WTC11 (cell line): ENCODE measurements around the gene TRPC4AP. TPM values are rescaled to one million over a fixed set of nuclear protein-coding genes. Genes with fewer than 3 reads are reported as not detected.

Experiments used
- ATAC-seq: fragments of 200-7000 bp; cut with Tn5 transposase; 2 replicates; pipeline ENCODE4 v1.10.0; 2021; ENCODE audit warnings: mild to moderate bottlenecking, moderate library complexity
- CTCF ChIA-PET: fragments of 300-600 bp; sonication (Branson Sonifier 250); formaldehyde crosslinking; loops from one replicate; lab custom pipeline; 2021; ENCODE audit warnings: antibody characterized with exemption; lab: Charles Lee
- POLR2A ChIA-PET: fragments of 350-600 bp; sonication (Branson Sonifier 250); formaldehyde crosslinking; loops from one replicate; lab custom pipeline; 2021; ENCODE audit warnings: antibody characterized with exemption; lab: Charles Lee
- DNase-seq: peaks from one replicate; pipeline ENCODE4 v3.0.0; 2021; ENCODE audit warnings: low spot score
- H3K27ac Mint-ChIP-seq: 2 replicates; pipeline ENCODE4 v1.8.0; 2021; ENCODE audit warnings: mixed read lengths
- H3K27me3 Mint-ChIP-seq: 2 replicates; pipeline ENCODE4 v1.8.0; 2021; ENCODE audit warnings: low read depth, mild to moderate bottlenecking, moderate library complexity, mixed read lengths
- H3K36me3 Mint-ChIP-seq: 2 replicates; pipeline ENCODE4 v1.8.0; 2021; ENCODE audit warnings: mixed read lengths
- H3K4me1 Mint-ChIP-seq: 2 replicates; pipeline ENCODE4 v1.8.0; 2022; ENCODE audit warnings: mixed read lengths
- H3K4me3 Mint-ChIP-seq: 2 replicates; pipeline ENCODE4 v1.8.0; 2021; ENCODE audit warnings: mild to moderate bottlenecking, moderate library complexity, mixed read lengths
- H3K9me3 Mint-ChIP-seq: 2 replicates; pipeline ENCODE4 v1.8.0; 2021; ENCODE audit warnings: mixed read lengths
- AFF4 ChIP-seq: sonication (generic); formaldehyde crosslinking; IDR thresholded peaks from 2 replicates; pipeline ENCODE4 v1.8.1; 2023; ENCODE audit warnings: mild to moderate bottlenecking, missing genetic modification reagents, borderline replicate concordance
- AR ChIP-seq: fragments of 250-450 bp; sonication (Bioruptor Pico); IDR thresholded peaks from 2 replicates; pipeline ENCODE4 v1.9.0; 2021; ENCODE audit warnings: mild to moderate bottlenecking
- E2F5 ChIP-seq: sonication (generic); formaldehyde crosslinking; IDR thresholded peaks from 2 replicates; pipeline ENCODE4 v1.8.1; 2022; ENCODE audit warnings: mild to moderate bottlenecking, moderate library complexity, missing genetic modification reagents
- EMX1 ChIP-seq: fragments of 250-450 bp; sonication (Bioruptor Pico); IDR thresholded peaks from 2 replicates; pipeline ENCODE4 v1.8.0; 2021; ENCODE audit warnings: mild to moderate bottlenecking
- KAT7 ChIP-seq: sonication (generic); formaldehyde crosslinking; IDR thresholded peaks from 2 replicates; pipeline ENCODE4 v1.8.1; 2023; ENCODE audit warnings: missing genetic modification reagents, mild to moderate bottlenecking, borderline replicate concordance
- SMAD4 ChIP-seq: sonication (generic); formaldehyde crosslinking; IDR thresholded peaks from 2 replicates; pipeline ENCODE4 v1.8.0; 2022; ENCODE audit warnings: mild to moderate bottlenecking, missing genetic modification reagents
- SP1 ChIP-seq: sonication (generic); formaldehyde crosslinking; conservative IDR thresholded peaks from 2 replicates; pipeline ENCODE4 v1.8.1; 2022; ENCODE audit warnings: missing genetic modification reagents
- ZNF121 ChIP-seq: sonication (generic); formaldehyde crosslinking; IDR thresholded peaks from 2 replicates; pipeline ENCODE4 v1.8.0; 2023; ENCODE audit warnings: missing genetic modification reagents
- ZNF396 ChIP-seq: fragments of 250-450 bp; sonication (Bioruptor Pico); IDR thresholded peaks from 2 replicates; pipeline ENCODE4 v1.8.0; 2021; ENCODE audit warnings: mild to moderate bottlenecking, moderate library complexity, borderline replicate concordance
- ZNF423 ChIP-seq: fragments of 250-450 bp; sonication (Bioruptor Pico); IDR thresholded peaks from 2 replicates; pipeline ENCODE4 v2.1.2; 2022; ENCODE audit warnings: mild to moderate bottlenecking, moderate library complexity
- ZNF425 ChIP-seq: fragments of 250-450 bp; sonication (Bioruptor Pico); conservative IDR thresholded peaks from 2 replicates; pipeline ENCODE4 v1.9.0; 2021; ENCODE audit warnings: mild to moderate bottlenecking
- ZNF532 ChIP-seq: fragments of 250-450 bp; sonication (Bioruptor Pico); IDR thresholded peaks from 2 replicates; pipeline ENCODE4 v1.9.0; 2021; ENCODE audit warnings: mild to moderate bottlenecking, borderline replicate concordance
- ZSCAN18 ChIP-seq: fragments of 250-450 bp; sonication (Bioruptor Pico); IDR thresholded peaks from 2 replicates; pipeline ENCODE4 v2.1.2; 2022; ENCODE audit warnings: mild to moderate bottlenecking, moderate library complexity
- total RNA-seq: library from RNA; stranded (reverse); gene quantifications from 3 replicates; pipeline ENCODE4 v1.2.3, GENCODE V29; 2021

The TRPC4AP gene
- total RNA-seq, 1 experiment from 2014 or later: 73.8 TPM

- Mint-ChIP-seq H3K4me3 (no peak overlapping the region), H3K9me3 (no peaks in the 10 kb centered on the region), H3K4me1 (peaks cover 30% of the 10 kb centered on the region), H3K36me3 (no peaks in the 10 kb centered on the region), H3K27me3 (peaks cover 44% of the 10 kb centered on the region), H3K27ac (no peak overlapping the region)
- POLR2A ChIA-PET: no interaction called here
- TF ChIP-seq ZNF423 (CRISPR knock-in tag): no peak
- TF ChIP-seq AR (CRISPR knock-in tag): no peak
- CTCF ChIA-PET: interaction anchor here (4.5 kb wide), 1 partner anchor 11 kb away, joined by 22 read pairs; no protein-coding TSS in a partner anchor
- DNase-seq: no peak
- ATAC-seq: no peak
Observed at GRCh38 chr20:34986311-34987287, 106.0 kb downstream of the TRPC4AP start.

GRCh38 chr20:34985461-34986310, 106.9 kb downstream of the TRPC4AP start:
- Mint-ChIP-seq H3K9me3 (no peaks in the 10 kb centered on the region), H3K27ac (no peak overlapping the region), H3K36me3 (no peaks in the 10 kb centered on the region), H3K27me3 (peaks cover 50% of the 10 kb centered on the region), H3K4me3 (no peak overlapping the region), H3K4me1 (peaks cover 37% of the 10 kb centered on the region)
- ChIA-PET CTCF (interaction anchor here (0.8 to 4.5 kb wide), 2 partner anchors 12 to 111 kb away, joined by 3 to 22 read pairs; no protein-coding TSS in a partner anchor), POLR2A (no interaction called here)
- DNase-seq: no peak
- no peak for ATAC-seq
- no peak for TF ChIP-seq SMAD4 (CRISPR knock-in tag)
- no peak for TF ChIP-seq EMX1 (CRISPR knock-in tag)
- TF ChIP-seq ZNF396 (CRISPR knock-in tag): no peak
- no peak for TF ChIP-seq AFF4
- TF ChIP-seq ZNF425 (CRISPR knock-in tag): no peak
- TF ChIP-seq E2F5: no peak
- TF ChIP-seq ZNF121 (CRISPR knock-in tag): no peak
- TF ChIP-seq SP1 (CRISPR knock-in tag): no peak
- no peak for TF ChIP-seq ZSCAN18 (CRISPR knock-in tag)
- no peak for TF ChIP-seq KAT7 (CRISPR knock-in tag)
- TF ChIP-seq ZNF532 (CRISPR knock-in tag): no peak
